IPS-15b (cell line): ENCODE measurements around the gene AP1B1.
A peak's percentile ranks its signal among the peaks of the same experiment; 100 is the strongest.
"Not testable (repeated sequence)": the region's sequence is repeated elsewhere in the genome, so short reads cannot be mapped to it uniquely, and the experiment has no call there.

Experiments
- H3K27me3 ChIP-seq: one replicate; pipeline ENCODE4 v1.6.1; 2013; ENCODE audit warnings: low read length; ENCODE audit not compliant: control insufficient read depth, insufficient read depth
- H3K36me3 ChIP-seq: one replicate; pipeline ENCODE4 v1.6.1; 2013; ENCODE audit warnings: low read length; ENCODE audit not compliant: control insufficient read depth, insufficient read depth
- H3K4me1 ChIP-seq: one replicate; pipeline ENCODE4 v1.6.1; 2013; ENCODE audit warnings: mild to moderate bottlenecking, low read length; ENCODE audit not compliant: control insufficient read depth, insufficient read depth
- H3K4me3 ChIP-seq: one replicate; pipeline ENCODE4 v1.5.1; 2013; ENCODE audit warnings: low read depth, low read length
- H3K9ac ChIP-seq: one replicate; pipeline ENCODE4 v1.6.1; 2013; ENCODE audit warnings: low read depth, mild to moderate bottlenecking, low read length
- H3K9me3 ChIP-seq: one replicate; pipeline ENCODE4 v1.6.1; 2013; ENCODE audit warnings: mild to moderate bottlenecking, low read length; ENCODE audit not compliant: control insufficient read depth, insufficient read depth

The AP1B1 gene

DNA sequence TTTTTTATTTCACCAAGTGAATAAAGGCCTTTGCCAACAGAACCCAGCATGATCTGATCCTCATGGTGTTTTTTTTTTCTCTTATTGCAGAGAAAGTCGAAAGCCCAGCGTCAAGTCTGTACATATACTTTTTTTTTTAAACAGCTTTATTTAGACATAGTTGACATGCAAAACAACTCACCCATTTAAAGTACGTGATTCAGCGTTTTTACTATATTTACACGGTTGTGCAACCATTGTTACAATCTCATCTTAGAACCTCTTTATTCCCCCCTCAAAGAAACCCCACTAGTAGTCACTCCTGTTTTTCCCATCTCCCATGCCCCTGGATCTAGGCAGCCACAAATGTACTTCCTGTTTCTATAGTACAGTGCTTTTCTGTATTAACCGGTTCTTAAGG is 20.6 kb upstream of the AP1B1 start:
- Histone ChIP-seq H3K9ac (no peak overlapping the region), H3K27me3 (no peaks in the 10 kb centered on the region), H3K4me3 (no peak overlapping the region), H3K4me1 (no peaks in the 10 kb centered on the region), H3K9me3 (no peaks in the 10 kb centered on the region), H3K36me3 (no peaks in the 10 kb centered on the region)

DNA sequence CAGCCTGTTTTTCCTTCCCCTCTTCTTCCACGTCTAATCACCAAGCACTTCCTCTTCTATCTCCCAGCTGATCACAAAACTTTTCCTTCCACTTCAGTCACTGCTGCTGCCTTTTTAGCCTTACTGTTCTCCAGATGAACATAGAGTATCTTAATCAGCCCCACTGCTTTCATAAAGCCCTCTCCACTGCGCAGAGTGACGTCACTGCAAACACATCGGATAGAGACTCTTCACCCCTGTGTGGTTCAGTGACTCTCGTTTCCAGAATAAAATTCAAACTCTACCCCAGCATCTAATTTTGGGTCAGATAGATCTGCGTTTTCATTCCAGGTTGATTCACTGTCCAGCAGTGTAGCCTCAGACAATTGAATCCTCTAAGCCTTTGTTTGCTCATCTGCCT is 13.2 kb upstream of the AP1B1 start:
- H3K4me1 ChIP-seq, H3K27me3 ChIP-seq, H3K4me3 ChIP-seq, H3K36me3 ChIP-seq, H3K9me3 ChIP-seq, H3K9ac ChIP-seq: not testable (repeated sequence)

DNA sequence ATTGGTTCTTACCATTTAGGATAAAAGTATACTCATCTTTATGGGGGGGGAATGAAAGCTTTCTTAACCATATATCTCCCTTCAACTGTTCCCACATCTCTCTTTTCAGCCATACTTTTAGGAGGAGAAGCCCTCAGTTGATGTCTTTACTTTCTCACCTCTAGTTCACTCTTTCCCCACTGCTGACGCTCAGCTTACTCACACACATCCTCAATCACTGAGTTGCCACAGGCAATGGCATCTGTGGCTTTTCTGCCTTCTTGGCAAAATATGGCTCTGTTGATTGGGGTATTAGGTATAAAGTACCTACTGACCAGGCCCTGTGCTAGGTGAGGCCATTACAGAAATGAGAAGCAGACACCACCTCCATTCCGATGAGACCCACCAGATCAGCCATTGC is 12.2 kb upstream of the AP1B1 start:
- Histone ChIP-seq H3K27me3 (no peaks in the 10 kb centered on the region), H3K9me3 (no peaks in the 10 kb centered on the region), H3K36me3 (no peaks in the 10 kb centered on the region)

DNA sequence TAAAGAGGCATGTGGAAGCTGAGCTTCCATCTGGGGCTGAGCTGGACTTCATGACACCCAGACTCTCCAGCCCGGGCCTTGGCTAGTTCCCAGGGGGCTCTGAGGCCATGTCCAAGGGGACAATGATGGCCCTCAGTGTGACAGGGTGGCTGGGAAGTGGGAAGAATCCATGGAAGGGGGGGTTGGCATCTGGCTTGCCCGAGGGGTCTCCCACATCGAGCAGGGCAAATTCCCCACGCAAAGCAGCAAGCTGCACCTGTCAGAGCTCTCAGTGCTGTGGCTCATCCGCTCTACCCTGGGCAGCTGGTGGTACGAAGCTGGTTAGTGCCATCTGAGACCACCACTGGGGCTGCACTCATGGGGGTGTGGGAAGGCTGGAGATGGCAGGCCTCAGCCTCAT is 9.4 kb upstream of the AP1B1 start:
- Histone ChIP-seq H3K9ac (no peak overlapping the region), H3K4me1 (no peaks in the 10 kb centered on the region), H3K4me3 (no peak overlapping the region), H3K9me3 (no peaks in the 10 kb centered on the region), H3K36me3 (no peaks in the 10 kb centered on the region), H3K27me3 (no peaks in the 10 kb centered on the region)

More for the DNA sequence above, 12.2 kb upstream of the AP1B1 start:
- Histone ChIP-seq H3K4me3 (no peak overlapping the region), H3K4me1 (no peaks in the 10 kb centered on the region), H3K9ac (no peak overlapping the region)

DNA sequence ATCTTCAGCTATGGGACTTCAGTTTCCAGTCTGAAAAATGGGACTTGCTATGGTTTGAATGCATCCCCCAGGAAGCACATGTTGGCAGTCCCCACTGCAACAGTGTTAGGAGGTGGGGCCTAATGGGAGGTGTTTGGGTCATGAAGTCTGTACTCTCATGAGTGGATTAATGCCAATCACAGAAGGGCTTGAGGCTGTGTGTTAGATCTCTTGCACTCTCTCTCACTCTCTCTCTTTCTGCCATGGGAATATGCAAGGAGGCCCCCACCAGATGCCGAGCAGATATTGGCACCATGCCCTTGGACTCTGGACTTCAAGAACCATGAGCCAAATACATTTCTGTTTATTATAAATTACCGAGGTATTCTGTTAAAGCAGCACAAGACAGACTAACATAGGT is 7.8 kb upstream of the AP1B1 start:
- no peaks in the 10 kb centered on the region for H3K27me3 ChIP-seq
- no peaks in the 10 kb centered on the region for H3K9me3 ChIP-seq
- H3K9ac ChIP-seq = no peak overlapping the region
- no peaks in the 10 kb centered on the region for H3K4me1 ChIP-seq
- H3K4me3 ChIP-seq = no peak overlapping the region
- no peaks in the 10 kb centered on the region for H3K36me3 ChIP-seq

DNA sequence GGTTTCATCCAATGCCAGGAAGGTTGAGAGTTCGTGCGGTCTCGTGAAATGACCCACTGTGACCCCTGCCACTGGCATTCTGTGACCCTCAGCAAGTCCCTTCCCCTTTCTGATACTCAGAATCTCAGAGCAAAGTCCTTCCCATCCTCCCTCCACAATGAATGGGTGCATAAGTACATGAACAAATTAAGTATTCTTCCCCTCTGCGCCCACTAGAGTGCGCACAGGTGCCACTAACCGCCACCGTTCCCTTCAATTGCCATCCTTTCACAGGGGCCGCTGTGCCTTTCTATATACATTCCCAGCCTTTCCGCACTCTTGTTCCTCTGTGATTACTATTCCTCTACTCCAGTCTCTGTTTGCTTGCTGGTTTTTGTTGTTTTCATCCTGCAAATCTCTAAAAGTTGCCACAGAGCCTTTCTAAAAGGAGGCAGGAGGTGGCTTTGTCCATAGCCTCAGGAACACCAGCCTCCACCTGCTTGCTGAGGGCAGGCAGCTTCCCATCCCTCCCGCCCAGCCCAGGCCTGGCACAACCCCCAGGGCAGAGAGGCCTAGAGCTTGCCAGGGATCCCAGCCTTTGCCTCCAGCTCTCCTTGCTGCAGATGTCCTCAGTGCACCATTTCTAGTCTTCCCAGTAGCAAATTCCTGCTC is 6.7 kb upstream of the AP1B1 start:
- H3K9me3 ChIP-seq = no peaks in the 10 kb centered on the region
- no peaks in the 10 kb centered on the region for H3K27me3 ChIP-seq
- H3K9ac ChIP-seq = no peak overlapping the region
- no peak overlapping the region for H3K4me3 ChIP-seq
- H3K4me1 ChIP-seq = no peaks in the 10 kb centered on the region
- no peaks in the 10 kb centered on the region for H3K36me3 ChIP-seq

DNA sequence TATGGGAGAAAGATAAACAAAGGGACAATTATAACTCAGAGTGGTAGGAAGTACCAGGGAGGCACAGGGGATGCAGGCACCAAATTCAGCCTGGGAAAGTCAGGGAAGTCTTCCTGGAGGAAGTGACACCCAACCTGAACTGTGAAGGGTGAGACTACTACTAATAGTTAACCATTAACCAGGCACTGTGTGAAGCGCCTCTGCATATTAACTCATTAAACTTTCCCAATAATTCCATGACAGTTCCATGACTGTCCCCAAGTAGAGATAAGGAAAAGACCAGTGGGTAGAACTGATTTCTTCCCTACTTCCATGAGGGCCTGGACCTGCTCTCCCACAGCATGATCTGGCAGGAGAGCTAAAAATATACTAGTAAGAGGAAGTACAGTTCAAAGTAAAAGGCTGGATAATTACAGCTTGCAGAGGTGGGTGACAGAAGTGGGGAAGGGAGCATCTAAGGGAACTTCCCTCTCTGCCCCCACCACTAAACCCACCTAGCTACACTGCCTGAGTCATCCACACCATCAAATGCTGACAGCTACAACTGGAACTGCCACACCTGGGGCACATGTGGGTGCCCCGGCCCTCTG is 4.7 kb upstream of the AP1B1 start:
- Histone ChIP-seq H3K36me3 (no peaks in the 10 kb centered on the region), H3K9ac (no peak overlapping the region), H3K27me3 (no peaks in the 10 kb centered on the region)

DNA sequence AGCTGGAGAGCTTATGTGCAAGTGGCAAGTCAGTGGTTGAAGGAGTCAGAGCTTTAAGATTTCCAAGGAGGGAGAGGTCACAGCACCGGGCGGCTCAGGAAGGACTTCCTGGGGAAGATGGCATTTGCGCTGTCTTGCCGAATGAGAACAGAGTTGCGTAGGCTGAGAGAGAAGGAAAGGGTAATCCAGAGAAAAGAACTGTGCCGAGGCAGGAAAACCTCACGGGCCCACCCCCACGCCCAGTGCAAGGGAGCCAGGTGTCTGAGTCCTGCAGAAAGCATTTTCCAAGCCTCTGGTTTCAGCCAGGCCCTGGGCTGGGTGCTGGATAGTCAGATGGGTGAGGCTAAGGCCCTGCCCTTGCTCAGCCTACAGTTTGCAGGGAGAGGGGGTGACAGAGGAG is 3.2 kb upstream of the AP1B1 start:
- Histone ChIP-seq H3K27me3 (no peaks in the 10 kb centered on the region), H3K36me3 (no peaks in the 10 kb centered on the region), H3K4me3 (no peak overlapping the region), H3K9ac (no peak overlapping the region), H3K4me1 (no peaks in the 10 kb centered on the region), H3K9me3 (no peaks in the 10 kb centered on the region)

More for the DNA sequence above, 4.7 kb upstream of the AP1B1 start:
- Histone ChIP-seq H3K9me3 (no peaks in the 10 kb centered on the region), H3K4me1 (no peaks in the 10 kb centered on the region), H3K4me3 (no peak overlapping the region)

DNA sequence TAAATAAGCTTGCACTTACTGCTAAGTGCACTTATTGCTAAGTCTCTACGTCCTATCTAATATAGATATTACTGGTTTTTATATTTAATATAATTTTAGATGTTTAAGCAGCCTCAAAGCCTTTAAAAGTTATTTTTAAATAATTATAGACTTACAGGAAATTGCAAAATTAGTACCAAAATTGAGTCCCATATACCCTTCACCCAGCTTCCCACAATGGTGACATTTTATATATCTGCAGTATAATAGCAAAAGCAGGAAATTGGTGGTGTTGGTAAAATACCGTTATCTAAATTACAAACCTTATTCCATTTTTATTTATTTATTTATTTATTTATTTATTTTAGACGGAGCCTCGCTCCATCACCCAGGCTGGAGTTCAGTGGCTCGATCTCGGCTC is 1.9 kb upstream of the AP1B1 start:
- Histone ChIP-seq H3K27me3 (no peaks in the 10 kb centered on the region), H3K9me3 (no peaks in the 10 kb centered on the region), H3K4me1 (no peaks in the 10 kb centered on the region)

DNA sequence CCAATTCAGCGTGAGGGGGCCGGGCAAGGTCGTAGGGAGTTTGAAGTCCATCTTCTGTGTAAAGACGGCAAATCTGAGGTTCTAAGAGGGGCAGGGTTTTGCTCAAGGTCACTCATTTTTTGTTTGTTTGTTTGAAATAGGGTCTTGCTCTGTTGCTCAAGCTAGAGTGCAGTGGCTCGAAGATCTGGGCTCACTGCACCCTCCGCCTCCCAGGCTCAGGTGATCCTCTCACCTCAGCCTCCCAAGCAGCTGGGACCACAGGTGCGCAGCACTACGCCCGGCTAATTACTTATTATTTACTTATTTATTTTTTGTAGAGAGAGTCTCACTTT is 355 bp upstream of the AP1B1 start:
- Histone ChIP-seq H3K4me3 (peak overlapping the region; percentile 43), H3K9ac (no peak overlapping the region), H3K4me1 (no peaks in the 10 kb centered on the region), H3K36me3 (no peaks in the 10 kb centered on the region), H3K27me3 (no peaks in the 10 kb centered on the region), H3K9me3 (no peaks in the 10 kb centered on the region)

More for the DNA sequence above, 1.9 kb upstream of the AP1B1 start:
- no peak overlapping the region for H3K9ac ChIP-seq
- no peak overlapping the region for H3K4me3 ChIP-seq
- no peaks in the 10 kb centered on the region for H3K36me3 ChIP-seq

DNA sequence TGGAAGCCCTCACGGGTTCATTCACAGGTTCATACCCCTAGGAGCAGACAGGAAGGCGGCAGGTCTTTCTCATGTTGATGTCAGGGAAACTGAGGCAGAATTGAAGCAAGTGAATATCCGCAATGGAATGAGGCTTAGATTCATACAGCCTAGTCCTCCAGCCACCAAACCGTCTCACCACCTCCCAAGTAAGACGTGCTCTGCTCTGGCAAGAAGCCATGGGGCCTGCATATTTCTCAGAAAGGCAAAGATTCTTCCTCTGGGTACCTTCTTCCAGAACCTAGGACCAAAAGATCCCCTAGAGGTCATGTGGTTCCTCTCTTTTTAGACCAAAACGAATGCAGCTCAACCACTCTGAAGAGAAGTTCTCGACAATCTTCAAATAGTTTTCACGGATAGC is 1.7 kb downstream of the AP1B1 start:
- no peaks in the 10 kb centered on the region for H3K9me3 ChIP-seq
- H3K36me3 ChIP-seq = peaks cover under 1% of the 10 kb centered on the region
- no peaks in the 10 kb centered on the region for H3K4me1 ChIP-seq
- H3K9ac ChIP-seq = no peak overlapping the region
- H3K4me3 ChIP-seq = no peak overlapping the region
- H3K27me3 ChIP-seq = no peaks in the 10 kb centered on the region

DNA sequence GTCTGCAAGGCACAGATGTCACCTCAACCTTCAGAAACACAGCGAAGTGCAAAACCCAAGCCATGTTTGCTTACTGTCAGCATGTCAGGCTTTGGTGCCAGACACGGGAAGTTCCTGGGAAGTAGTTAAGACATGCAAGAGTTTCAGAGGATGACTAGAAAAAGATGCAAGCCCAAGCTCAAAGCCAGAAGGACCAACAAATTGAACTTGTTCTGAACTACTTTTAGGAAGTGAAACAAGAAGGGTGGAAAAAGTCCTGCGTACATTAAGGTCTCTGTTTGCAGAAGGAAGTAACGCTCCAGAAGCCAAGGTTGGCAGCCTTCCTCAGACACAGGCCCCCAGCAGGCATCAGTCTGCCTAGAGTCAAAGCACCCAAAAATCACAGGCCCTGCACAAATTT is 2.6 kb downstream of the AP1B1 start:
- Histone ChIP-seq H3K4me3 (no peak overlapping the region), H3K4me1 (no peaks in the 10 kb centered on the region), H3K9ac (no peak overlapping the region)

More for the DNA sequence above, 2.6 kb downstream of the AP1B1 start:
- Histone ChIP-seq H3K27me3 (no peaks in the 10 kb centered on the region), H3K9me3 (no peaks in the 10 kb centered on the region), H3K36me3 (peaks cover 3% of the 10 kb centered on the region)
